Nephron (organoid): ENCODE results near the gene SPEG.

Source experiments
- H3K27ac Mint-ChIP-seq, 3 experiments: 2 replicates each; pipeline ENCODE4 v1.8.0; 2020; ENCODE audit warnings: mixed read lengths in 3 of 3, mild to moderate bottlenecking in 2 of 3, moderate library complexity in 1 of 3
- H3K27me3 Mint-ChIP-seq: 2 replicates; pipeline ENCODE4 v1.8.0; 2021; ENCODE audit warnings: low read depth, mild to moderate bottlenecking, moderate library complexity, mixed read lengths
- H3K36me3 Mint-ChIP-seq: 2 replicates; pipeline ENCODE4 v1.8.0; 2020; ENCODE audit warnings: low read depth, mixed read lengths
- H3K4me1 Mint-ChIP-seq: 2 replicates; pipeline ENCODE4 v1.8.0; 2020; ENCODE audit warnings: mixed read lengths
- H3K4me3 Mint-ChIP-seq, 3 experiments: 2 replicates each; pipeline ENCODE4 v1.8.0; 2020; ENCODE audit warnings: mild to moderate bottlenecking in 3 of 3, mixed read lengths in 3 of 3, moderate library complexity in 2 of 3
- H3K9me3 Mint-ChIP-seq: 2 replicates; pipeline ENCODE4 v1.8.0; 2020; ENCODE audit warnings: mixed read lengths
- CTCF ChIP-seq, 3 experiments: fragments of 200-600 bp; sonication (generic); IDR thresholded peaks; one replicate each; pipeline ENCODE4 v1.5.0; 2021; ENCODE audit warnings: antibody characterized with exemption in 3 of 3; ENCODE audit not compliant: unreplicated experiment in 3 of 3

Gene SPEG

GRCh38 chr2:219495531-219496122, 61.0 kb downstream of the SPEG start:
- peak overlapping the region in 2 of 3 experiments; percentile 39 to 62 for H3K4me3 Mint-ChIP-seq
- H3K9me3 Mint-ChIP-seq, result no peaks in the 10 kb centered on the region
- no peak overlapping the region for H3K27ac Mint-ChIP-seq
- TF ChIP-seq CTCF (IDR thresholded peaks at IDR 0.05; ENCODE audit: unreplicated experiment in 3 of 3), result peak in 2 of 3 experiments; percentile 19 to 57
- H3K36me3 Mint-ChIP-seq, result no peaks in the 10 kb centered on the region
- H3K27me3 Mint-ChIP-seq, result peaks cover 62% of the 10 kb centered on the region
- H3K4me1 Mint-ChIP-seq, result peaks cover 26% of the 10 kb centered on the region

- Mint-ChIP-seq H3K4me3 (peak overlapping the region; percentile 66 to 72 (median 68)), H3K9me3 (no peaks in the 10 kb centered on the region), H3K27me3 (peaks cover 62% of the 10 kb centered on the region), H3K4me1 (peaks cover 29% of the 10 kb centered on the region), H3K27ac (no peak overlapping the region), H3K36me3 (no peaks in the 10 kb centered on the region)
- no peak for TF ChIP-seq CTCF (IDR thresholded peaks at IDR 0.05; ENCODE audit: unreplicated experiment in 3 of 3)
These were observed 61.7 kb downstream of the SPEG start for GRCh38 chr2:219496247-219496824.

GRCh38 chr2:219496825-219497494, 62.3 kb downstream of the SPEG start:
- Mint-ChIP-seq H3K9me3 (no peaks in the 10 kb centered on the region), H3K27me3 (peaks cover 60% of the 10 kb centered on the region), H3K4me1 (peaks cover 35% of the 10 kb centered on the region), H3K4me3 (peak overlapping the region; percentile 68 to 87 (median 87)), H3K36me3 (no peaks in the 10 kb centered on the region), H3K27ac (no peak overlapping the region)
- TF ChIP-seq CTCF (IDR thresholded peaks at IDR 0.05; ENCODE audit: unreplicated experiment in 3 of 3), result no peak

GRCh38 chr2:219497495-219498279, 63.0 kb downstream of the SPEG start:
- peaks cover 54% of the 10 kb centered on the region for H3K27me3 Mint-ChIP-seq
- peak overlapping the region; percentile 78 to 84 (median 84) for H3K27ac Mint-ChIP-seq
- peaks cover 3% of the 10 kb centered on the region for H3K36me3 Mint-ChIP-seq
- H3K9me3 Mint-ChIP-seq, result no peaks in the 10 kb centered on the region
- TF ChIP-seq CTCF (IDR thresholded peaks at IDR 0.05; ENCODE audit: unreplicated experiment in 3 of 3), result no peak
- H3K4me3 Mint-ChIP-seq, result peak overlapping the region; percentile 87 to 91 (median 87)
- H3K4me1 Mint-ChIP-seq, result peaks cover 41% of the 10 kb centered on the region

GRCh38 chr2:219498280-219499057, 63.8 kb downstream of the SPEG start, which contains the start of gene GMPPA:
TSS of gene GMPPA (plus strand) at chr2:219498891. CDS start at chr2:219499976, 1,085 bp downstream.
- Mint-ChIP-seq H3K36me3 (peaks cover 3% of the 10 kb centered on the region), H3K27me3 (peaks cover 48% of the 10 kb centered on the region), H3K27ac (peak within 1 kb of the TSS; percentile 78 to 84 (median 84)), H3K4me3 (peak within 1 kb of the TSS; percentile 87 to 91 (median 87)), H3K4me1 (peaks cover 42% of the 10 kb centered on the region), H3K9me3 (no peaks in the 10 kb centered on the region)
- TF ChIP-seq CTCF (IDR thresholded peaks at IDR 0.05; ENCODE audit: unreplicated experiment in 3 of 3), result no peak
